Measurements from ENCODE around the gene ASPA.

ASPA gene

DNA sequence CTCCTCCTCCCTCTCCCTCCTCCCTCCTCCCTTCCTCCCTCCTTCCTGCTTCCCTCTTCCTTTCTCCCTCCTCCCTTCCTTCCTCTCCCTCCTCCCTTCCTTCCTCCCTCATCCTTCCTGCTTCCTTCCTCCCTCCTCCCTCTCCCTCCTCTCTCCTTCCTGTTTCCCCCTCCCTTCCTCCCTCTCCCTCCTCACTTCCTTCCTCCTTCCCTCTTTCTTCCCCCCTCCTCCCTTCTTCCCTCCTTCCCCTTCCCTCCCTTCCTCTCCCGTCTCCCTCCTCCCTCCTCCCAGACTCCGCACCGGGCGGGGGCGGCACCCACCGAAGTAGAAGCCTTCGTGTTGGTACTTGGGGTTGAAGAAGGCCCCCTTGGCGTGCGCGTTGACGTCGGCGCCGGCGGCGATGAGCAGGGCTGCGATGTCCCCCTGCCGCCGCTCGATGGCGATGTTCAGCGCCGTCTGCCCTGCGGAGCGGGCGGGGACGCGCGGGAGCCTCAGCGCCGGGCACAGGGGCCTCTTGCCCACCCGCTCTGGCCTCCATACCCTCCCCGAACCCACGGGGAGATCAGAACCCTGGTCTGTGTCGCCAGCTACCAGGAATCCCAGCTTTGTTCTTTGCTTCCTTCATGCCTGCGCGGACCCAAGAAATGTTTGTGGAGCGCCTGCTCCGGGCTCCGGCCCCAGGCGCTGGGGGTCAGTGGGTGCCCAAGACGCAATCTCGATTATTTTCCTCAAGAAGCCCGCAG is 59.6 kb downstream of the ASPA start:
- no peaks in the 10 kb centered on the region for H3K36me3 Mint-ChIP-seq
- no peaks in the 10 kb centered on the region for H3K27me3 Mint-ChIP-seq
- H3K27ac Mint-ChIP-seq = peak overlapping the region; percentile 16
- H3K9me3 Mint-ChIP-seq (ENCODE audit: low read depth) = no peaks in the 10 kb centered on the region
- H3K4me1 Mint-ChIP-seq (ENCODE audit: low read depth) = no peaks in the 10 kb centered on the region
- H3K4me3 Mint-ChIP-seq = peak overlapping the region; percentile 66

DNA sequence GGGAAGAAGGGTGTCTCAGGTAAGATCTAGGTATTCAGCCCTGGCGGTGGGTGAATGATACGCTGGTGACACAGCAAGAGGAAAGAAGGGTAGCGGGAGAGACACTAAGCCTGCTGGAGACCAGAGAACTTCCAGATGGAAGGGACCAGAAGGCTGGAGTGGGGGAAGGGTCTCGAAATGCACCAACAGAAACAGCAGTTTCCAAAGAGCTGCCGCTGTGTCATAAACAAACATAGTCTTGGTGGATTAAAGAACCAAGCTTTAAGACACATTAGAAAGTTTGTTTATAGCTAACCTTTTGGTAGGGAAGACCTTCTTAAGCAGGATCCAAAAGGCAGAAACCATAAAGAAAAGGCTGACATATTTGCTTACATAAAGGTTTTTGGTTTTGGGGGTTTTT is 60.9 kb downstream of the ASPA start:
- H3K4me3 Mint-ChIP-seq = peak overlapping the region; percentile 62
- H3K27me3 Mint-ChIP-seq = no peaks in the 10 kb centered on the region
- no peaks in the 10 kb centered on the region for H3K9me3 Mint-ChIP-seq (ENCODE audit: low read depth)
- no peaks in the 10 kb centered on the region for H3K4me1 Mint-ChIP-seq (ENCODE audit: low read depth)
- H3K27ac Mint-ChIP-seq = no peak overlapping the region
- H3K36me3 Mint-ChIP-seq = no peaks in the 10 kb centered on the region

DNA sequence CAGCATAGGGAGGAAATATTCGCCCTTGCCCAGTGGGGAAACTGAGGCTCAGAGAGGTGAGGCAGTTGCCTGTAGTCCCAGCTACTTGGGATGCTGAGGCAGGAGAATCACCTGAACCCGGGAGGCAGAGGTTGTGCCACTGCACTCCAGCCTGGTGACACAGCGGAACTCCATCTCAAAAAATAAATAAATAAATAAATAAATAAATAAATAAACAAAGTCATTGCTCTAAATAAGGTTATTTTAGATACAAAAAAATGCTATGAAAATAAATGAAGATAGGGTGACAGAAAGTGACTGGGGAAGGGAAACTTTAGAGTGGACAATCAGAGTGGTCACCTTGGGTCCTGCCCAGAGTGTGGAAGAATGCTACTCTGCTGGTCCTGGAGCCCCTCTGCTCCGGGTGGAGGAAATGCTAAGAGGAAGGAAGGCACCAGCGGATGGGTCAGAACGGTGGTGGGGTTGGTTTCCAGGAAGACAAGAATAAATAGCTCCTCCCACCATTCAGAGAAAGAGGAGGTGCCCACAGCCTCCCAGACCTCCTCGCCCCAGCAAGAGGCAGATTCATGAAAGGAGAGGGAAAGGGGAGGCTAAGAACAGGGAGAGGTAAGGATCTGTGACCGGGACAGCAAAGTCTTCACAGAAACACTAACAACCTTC is 64.2 kb downstream of the ASPA start:
- peaks cover 3% of the 10 kb centered on the region for H3K27me3 Mint-ChIP-seq
- H3K27ac Mint-ChIP-seq = no peak overlapping the region
- no peaks in the 10 kb centered on the region for H3K9me3 Mint-ChIP-seq (ENCODE audit: low read depth)
- H3K4me1 Mint-ChIP-seq (ENCODE audit: low read depth) = no peaks in the 10 kb centered on the region
- no peaks in the 10 kb centered on the region for H3K36me3 Mint-ChIP-seq
- no peak overlapping the region for H3K4me3 Mint-ChIP-seq

DNA sequence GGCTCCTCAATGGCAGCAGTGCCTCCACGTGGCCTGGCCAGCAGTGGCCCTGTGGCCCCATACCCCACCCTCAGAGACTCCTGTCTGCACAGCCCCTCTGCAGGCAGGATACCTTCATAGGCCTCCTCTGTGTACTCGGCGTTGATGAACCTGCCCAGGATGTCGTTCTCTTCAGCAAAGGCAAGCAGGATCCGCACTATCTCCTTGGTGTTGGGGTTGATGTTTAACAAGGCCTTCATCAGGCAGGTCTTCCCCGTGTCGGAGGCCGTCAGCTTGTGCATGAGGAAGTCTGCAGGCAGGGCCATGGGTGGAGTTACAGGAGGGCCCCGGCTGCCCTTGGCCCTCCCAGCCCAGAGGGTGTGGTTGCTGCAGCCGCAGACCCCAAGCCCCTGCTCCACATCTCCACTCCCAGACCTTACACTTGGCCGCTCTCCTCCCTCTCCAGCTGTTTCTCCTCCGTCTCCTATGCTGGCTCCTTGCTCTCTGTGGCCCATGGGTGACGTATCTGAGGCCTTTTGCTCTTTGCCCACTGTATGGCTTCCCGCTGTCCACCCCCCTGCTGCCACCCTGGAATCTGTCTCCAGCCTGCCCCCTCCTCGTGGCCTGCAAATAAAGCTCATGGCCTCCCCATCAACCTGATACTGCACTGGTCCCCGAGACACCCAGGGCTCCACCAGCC is 66.8 kb downstream of the ASPA start:
- H3K4me1 Mint-ChIP-seq (ENCODE audit: low read depth) = no peaks in the 10 kb centered on the region
- no peak overlapping the region for H3K27ac Mint-ChIP-seq
- peaks cover 3% of the 10 kb centered on the region for H3K27me3 Mint-ChIP-seq
- no peak overlapping the region for H3K4me3 Mint-ChIP-seq
- no peaks in the 10 kb centered on the region for H3K9me3 Mint-ChIP-seq (ENCODE audit: low read depth)
- H3K36me3 Mint-ChIP-seq = no peaks in the 10 kb centered on the region

DNA sequence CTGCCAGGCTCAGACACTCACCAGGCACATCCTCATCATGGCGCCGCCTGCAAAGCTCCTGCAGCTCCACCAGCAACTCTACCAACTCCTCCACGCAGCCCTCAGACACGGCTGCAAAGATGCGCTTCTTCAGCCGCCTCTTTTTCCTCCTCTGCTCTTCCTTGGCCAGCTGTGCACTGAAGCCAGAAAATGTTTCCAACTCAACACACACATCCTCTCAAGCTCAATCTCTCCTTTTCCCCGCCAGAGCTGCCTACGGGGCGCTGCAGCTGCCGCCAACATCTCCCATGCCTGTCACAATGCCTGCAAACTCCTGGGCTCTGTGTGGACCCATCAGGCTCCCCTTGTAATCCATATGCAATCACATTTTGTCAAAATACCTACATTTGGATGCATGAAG is 67.7 kb downstream of the ASPA start:
- Mint-ChIP-seq H3K27me3 (peaks cover 3% of the 10 kb centered on the region), H3K9me3 (ENCODE audit: low read depth) (no peaks in the 10 kb centered on the region), H3K36me3 (no peaks in the 10 kb centered on the region), H3K4me1 (ENCODE audit: low read depth) (no peaks in the 10 kb centered on the region), H3K4me3 (no peak overlapping the region), H3K27ac (no peak overlapping the region)

DNA sequence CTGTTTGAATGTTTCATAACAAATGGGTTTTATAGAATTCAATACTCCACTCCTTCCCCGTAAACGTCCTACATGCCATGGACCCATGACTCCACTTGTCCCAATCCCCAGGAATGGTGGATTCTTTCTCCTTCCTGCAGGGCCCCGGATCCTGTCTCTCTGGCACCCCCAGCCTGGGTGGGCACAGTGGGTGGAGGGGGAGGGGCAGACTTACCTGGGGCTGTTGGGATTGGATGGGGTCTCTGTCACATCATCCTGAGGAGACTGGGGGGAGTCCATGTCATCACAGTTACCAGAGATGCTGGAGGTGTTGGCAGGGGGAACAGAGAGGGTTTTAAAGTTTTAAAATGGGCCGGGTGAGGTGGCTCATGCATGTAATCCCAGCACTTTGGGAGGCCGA is 68.6 kb downstream of the ASPA start:
- no peaks in the 10 kb centered on the region for H3K36me3 Mint-ChIP-seq
- no peaks in the 10 kb centered on the region for H3K4me1 Mint-ChIP-seq (ENCODE audit: low read depth)
- no peak overlapping the region for H3K4me3 Mint-ChIP-seq
- H3K9me3 Mint-ChIP-seq (ENCODE audit: low read depth) = no peaks in the 10 kb centered on the region
- H3K27ac Mint-ChIP-seq = no peak overlapping the region
- H3K27me3 Mint-ChIP-seq = peaks cover 3% of the 10 kb centered on the region

DNA sequence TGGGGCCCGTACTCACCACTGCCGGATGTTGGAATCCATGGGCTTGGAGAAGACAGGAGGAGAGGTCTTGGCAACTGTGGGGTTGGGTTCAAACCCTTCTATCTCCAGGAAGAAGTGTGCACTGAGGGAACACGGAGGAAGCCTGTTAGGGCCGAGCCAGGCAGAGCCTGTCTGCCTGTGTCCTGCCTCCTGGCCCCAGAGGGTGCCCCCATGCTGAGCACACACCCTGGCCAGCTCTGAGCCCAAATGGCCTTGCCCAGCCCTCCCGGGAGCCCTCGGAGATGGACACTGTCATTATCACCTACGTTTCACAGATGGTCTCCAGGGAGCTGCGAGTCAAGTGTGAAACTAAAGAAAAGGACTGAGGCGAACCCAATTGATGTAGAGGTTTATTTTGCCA is 69.4 kb downstream of the ASPA start:
- no peaks in the 10 kb centered on the region for H3K9me3 Mint-ChIP-seq (ENCODE audit: low read depth)
- no peak overlapping the region for H3K27ac Mint-ChIP-seq
- H3K27me3 Mint-ChIP-seq = peaks cover 3% of the 10 kb centered on the region
- no peaks in the 10 kb centered on the region for H3K36me3 Mint-ChIP-seq
- H3K4me1 Mint-ChIP-seq (ENCODE audit: low read depth) = no peaks in the 10 kb centered on the region
- H3K4me3 Mint-ChIP-seq = no peak overlapping the region

DNA sequence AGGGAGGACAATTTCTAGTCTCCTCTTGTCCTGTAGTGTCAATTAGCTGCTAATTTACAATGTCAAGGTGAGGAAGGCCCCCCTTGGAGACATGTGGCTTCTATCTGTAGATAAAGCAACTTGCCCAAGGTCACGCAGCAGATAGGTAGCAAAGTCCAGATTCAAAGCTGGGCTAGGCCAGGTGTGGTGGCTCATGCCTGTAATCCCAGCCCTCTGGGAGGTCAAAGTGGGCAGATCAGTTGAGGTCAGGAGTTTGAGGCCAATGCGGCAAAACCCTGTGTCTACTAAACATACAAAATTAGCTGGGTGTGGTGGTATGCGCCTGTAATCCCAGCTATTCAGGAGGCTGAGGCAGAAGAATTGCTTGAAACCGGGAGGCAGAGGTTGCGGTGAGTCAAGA is 70.7 kb downstream of the ASPA start:
- no peaks in the 10 kb centered on the region for H3K4me1 Mint-ChIP-seq (ENCODE audit: low read depth)
- H3K9me3 Mint-ChIP-seq (ENCODE audit: low read depth) = no peaks in the 10 kb centered on the region
- H3K36me3 Mint-ChIP-seq = no peaks in the 10 kb centered on the region
- H3K27me3 Mint-ChIP-seq = peaks cover 3% of the 10 kb centered on the region
- H3K27ac Mint-ChIP-seq = no peak overlapping the region
- H3K4me3 Mint-ChIP-seq = no peak overlapping the region

DNA sequence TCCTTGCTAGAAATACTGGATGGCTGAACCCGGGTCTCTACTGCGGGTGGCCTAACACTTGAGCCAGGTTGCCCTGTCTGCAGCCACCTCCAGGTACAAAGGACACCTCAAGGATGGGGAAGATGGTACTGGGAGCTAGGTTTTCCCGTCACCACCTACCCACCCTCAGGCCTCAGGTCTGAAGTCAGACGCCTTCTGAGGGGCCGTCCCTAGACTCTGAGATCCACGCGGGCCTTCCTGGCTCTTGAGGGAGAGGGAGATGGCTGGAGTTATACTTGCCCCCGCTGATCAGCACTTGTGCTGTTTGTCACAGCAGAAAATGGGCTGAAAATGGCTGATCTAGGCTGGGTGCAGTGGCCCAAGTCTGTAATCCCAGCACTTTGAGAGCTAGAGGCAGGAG is 71.2 kb downstream of the ASPA start:
- H3K4me1 Mint-ChIP-seq (ENCODE audit: low read depth) = no peaks in the 10 kb centered on the region

DNA sequence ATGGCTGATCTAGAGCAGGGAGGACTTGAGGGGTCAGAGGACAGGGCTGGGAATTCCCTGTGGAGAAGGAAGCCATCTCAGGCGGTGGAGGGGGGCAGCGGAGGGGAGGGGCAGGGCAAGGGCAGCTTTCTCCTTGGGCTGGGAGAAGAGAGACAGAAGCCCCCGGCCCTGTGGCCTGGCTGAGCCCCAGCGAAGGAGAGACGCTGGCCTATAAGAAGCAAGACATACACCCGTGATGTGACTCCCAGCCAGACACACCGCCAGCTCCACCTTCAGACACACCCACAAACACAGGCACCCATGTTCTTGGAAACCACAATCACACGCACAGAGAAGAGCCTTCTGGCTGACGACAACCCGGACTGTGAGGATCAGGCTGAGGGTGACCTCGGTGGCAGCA is 71.8 kb downstream of the ASPA start:
- H3K9me3 Mint-ChIP-seq (ENCODE audit: low read depth) = no peaks in the 10 kb centered on the region
- H3K27ac Mint-ChIP-seq = no peak overlapping the region
- no peaks in the 10 kb centered on the region for H3K36me3 Mint-ChIP-seq
- H3K4me3 Mint-ChIP-seq = no peak overlapping the region
- peaks cover 3% of the 10 kb centered on the region for H3K27me3 Mint-ChIP-seq
- H3K4me1 Mint-ChIP-seq (ENCODE audit: low read depth) = no peaks in the 10 kb centered on the region

More for the DNA sequence above, 71.2 kb downstream of the ASPA start:
- Mint-ChIP-seq H3K36me3 (no peaks in the 10 kb centered on the region), H3K4me3 (no peak overlapping the region), H3K27ac (no peak overlapping the region), H3K27me3 (peaks cover 3% of the 10 kb centered on the region), H3K9me3 (ENCODE audit: low read depth) (no peaks in the 10 kb centered on the region)

DNA sequence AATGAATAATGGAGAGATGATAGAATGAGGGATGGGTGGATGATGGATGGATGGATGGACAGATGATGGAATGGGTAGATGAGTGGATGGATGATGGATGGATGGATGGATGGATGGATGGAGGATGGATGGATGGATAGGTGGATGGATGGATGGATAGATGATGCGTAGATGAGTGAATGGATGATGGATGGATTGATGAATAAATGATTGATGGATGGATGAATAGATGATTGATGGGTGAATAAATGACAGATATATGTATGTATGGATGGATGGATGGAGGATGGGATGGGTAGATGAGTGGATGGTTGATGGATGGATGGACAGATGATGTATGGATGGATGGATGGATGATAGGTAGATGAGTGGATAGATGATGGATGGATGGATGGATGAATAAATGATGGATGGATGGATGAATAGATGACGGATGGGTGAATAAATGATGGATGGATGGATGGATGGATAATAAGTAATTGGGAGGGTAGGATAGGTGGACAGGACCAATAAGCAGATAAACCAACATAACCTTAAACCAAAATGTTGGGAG is 73.9 kb downstream of the ASPA start:
- Mint-ChIP-seq H3K36me3 (no peaks in the 10 kb centered on the region), H3K27me3 (no peaks in the 10 kb centered on the region), H3K4me1 (ENCODE audit: low read depth) (no peaks in the 10 kb centered on the region), H3K27ac (no peak overlapping the region), H3K4me3 (no peak overlapping the region), H3K9me3 (ENCODE audit: low read depth) (no peaks in the 10 kb centered on the region)

DNA sequence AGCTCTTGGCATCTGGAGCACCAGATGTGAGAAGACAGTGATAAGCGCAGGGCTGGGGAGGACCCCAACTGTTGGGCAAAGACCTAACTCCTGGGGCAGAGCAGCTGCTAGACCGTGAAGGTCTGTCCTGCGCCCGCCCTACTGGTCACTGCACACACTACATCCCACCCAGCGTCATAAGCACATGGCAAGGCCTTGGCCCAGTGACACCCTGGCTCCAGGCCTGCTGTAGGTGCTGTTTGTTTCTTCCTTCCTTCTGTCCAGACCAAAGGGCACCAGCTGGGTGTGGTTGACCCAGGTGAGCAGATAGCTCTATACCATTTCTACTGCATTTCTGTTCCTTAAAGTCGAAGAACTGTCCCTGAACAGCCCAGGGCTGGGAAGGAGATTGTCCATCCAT is 75.4 kb downstream of the ASPA start:
- Mint-ChIP-seq H3K27me3 (no peaks in the 10 kb centered on the region), H3K36me3 (no peaks in the 10 kb centered on the region), H3K4me1 (ENCODE audit: low read depth) (no peaks in the 10 kb centered on the region), H3K27ac (no peak overlapping the region), H3K9me3 (ENCODE audit: low read depth) (no peaks in the 10 kb centered on the region), H3K4me3 (no peak overlapping the region)

DNA sequence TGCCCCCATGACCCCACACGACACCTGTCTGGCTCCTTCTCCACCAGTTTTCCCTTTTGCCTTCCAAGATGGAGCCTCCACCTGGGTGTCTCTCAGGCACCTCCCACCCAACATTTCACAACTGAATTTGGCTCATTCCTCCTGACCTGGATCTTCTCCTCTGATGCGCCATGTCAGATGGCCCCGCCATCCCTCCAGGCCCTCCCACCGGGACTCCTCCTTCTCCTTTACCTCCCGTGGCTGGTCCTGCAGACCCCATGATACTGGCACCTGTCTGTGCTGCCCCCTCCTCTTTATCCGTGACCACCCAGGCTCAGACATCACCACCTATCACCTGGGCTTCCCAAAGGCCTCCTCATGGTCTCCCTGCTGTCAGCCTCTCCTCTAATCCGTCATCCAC is 77.1 kb downstream of the ASPA start:
- H3K27me3 Mint-ChIP-seq = no peaks in the 10 kb centered on the region
- H3K27ac Mint-ChIP-seq = no peak overlapping the region
- H3K4me1 Mint-ChIP-seq (ENCODE audit: low read depth) = no peaks in the 10 kb centered on the region
- H3K9me3 Mint-ChIP-seq (ENCODE audit: low read depth) = no peaks in the 10 kb centered on the region
- no peak overlapping the region for H3K4me3 Mint-ChIP-seq
- no peaks in the 10 kb centered on the region for H3K36me3 Mint-ChIP-seq

Measured in activated naive CD8-positive, alpha-beta T cell (primary cell).